Neural progenitor cell (in vitro differentiated cells): ENCODE results near the gene PCDH8. TPM values are rescaled to one million over a fixed set of nuclear protein-coding genes. Genes with fewer than 3 reads are reported as not detected.

ENCODE experiments used
- DNase-seq: peaks from one replicate; pipeline ENCODE4 v3.0.0-alpha.2; 2016; ENCODE audit warnings: low spot score
- H2AFZ ChIP-seq: fragments of 200-600 bp; sonication (generic); replicated peaks from 2 replicates; pipeline ENCODE4 v1.6.1; 2016; ENCODE audit warnings: antibody characterized with exemption
- H3F3A ChIP-seq: fragments of 200-600 bp; sonication (generic); 2 replicates; pipeline ENCODE4 v1.6.1; 2016; ENCODE audit warnings: antibody characterized with exemption, low read depth
- H3K27ac ChIP-seq: fragments of 200-600 bp; sonication (generic); 2 replicates; pipeline ENCODE4 v1.5.1; 2016; ENCODE audit warnings: mild to moderate bottlenecking
- H3K27me3 ChIP-seq: fragments of 200-600 bp; sonication (generic); 2 replicates; pipeline ENCODE4 v1.6.1; 2016; ENCODE audit warnings: mild to moderate bottlenecking, moderate library complexity
- H3K36me3 ChIP-seq: fragments of 200-600 bp; sonication (generic); 2 replicates; pipeline ENCODE4 v1.5.1; 2016
- H3K4me1 ChIP-seq: fragments of 200-600 bp; sonication (generic); 2 replicates; pipeline ENCODE4 v1.6.1; 2016; ENCODE audit warnings: mixed run types
- H3K4me2 ChIP-seq: fragments of 200-600 bp; sonication (generic); 2 replicates; pipeline ENCODE4 v1.6.1; 2016
- H3K4me3 ChIP-seq: fragments of 200-600 bp; sonication (generic); 2 replicates; pipeline ENCODE4 v1.5.1; 2016
- H3K79me2 ChIP-seq: fragments of 200-600 bp; sonication (generic); 2 replicates; pipeline ENCODE4 v1.6.1; 2016; ENCODE audit warnings: low read depth
- H3K9ac ChIP-seq: fragments of 200-600 bp; sonication (generic); 2 replicates; pipeline ENCODE4 v1.6.1; 2016
- H3K9me3 ChIP-seq: fragments of 200-600 bp; sonication (generic); 2 replicates; pipeline ENCODE4 v1.5.1; 2016; ENCODE audit warnings: low read depth
- H4K20me1 ChIP-seq: fragments of 200-600 bp; sonication (generic); 2 replicates; pipeline ENCODE4 v1.6.1; 2016; ENCODE audit warnings: low read depth
- H3K27ac Mint-ChIP-seq: 3 replicates; pipeline ENCODE4 v1.8.0; 2021; ENCODE audit warnings: mixed read lengths
- H3K27me3 Mint-ChIP-seq: 2 replicates; pipeline ENCODE4 v1.8.0; 2022; ENCODE audit warnings: low read depth, mild to moderate bottlenecking, inconsistent platforms, moderate library complexity, mixed read lengths; ENCODE audit not compliant: insufficient read depth
- H3K36me3 Mint-ChIP-seq: 3 replicates; pipeline ENCODE4 v1.8.0; 2021; ENCODE audit warnings: mixed read lengths
- H3K4me1 Mint-ChIP-seq: 3 replicates; pipeline ENCODE4 v1.8.0; 2021; ENCODE audit warnings: mixed read lengths
- H3K4me3 Mint-ChIP-seq: 3 replicates; pipeline ENCODE4 v1.8.0; 2021; ENCODE audit warnings: mild to moderate bottlenecking, moderate library complexity, mixed read lengths
- H3K9me3 Mint-ChIP-seq: 3 replicates; pipeline ENCODE4 v1.8.0; 2020; ENCODE audit warnings: mixed read lengths
- CTCF ChIP-seq: fragments of 200-600 bp; sonication (generic); IDR thresholded peaks from 2 replicates; pipeline ENCODE4 v1.5.1; 2017; ENCODE audit warnings: antibody characterized with exemption, mild to moderate bottlenecking
- EZH2 ChIP-seq: fragments of 200-600 bp; sonication (generic); IDR thresholded peaks from 2 replicates; pipeline ENCODE4 v1.6.1; 2017; ENCODE audit warnings: antibody characterized with exemption, mild to moderate bottlenecking, moderate library complexity
- EZH2phosphoT487 ChIP-seq: fragments of 200-600 bp; sonication (generic); IDR thresholded peaks from 2 replicates; pipeline ENCODE4 v1.6.1; 2017; ENCODE audit warnings: antibody characterized with exemption
- total RNA-seq: library from RNA; depleted of rRNA; stranded (reverse); fragments of >200 nt; gene quantifications from 2 replicates; pipeline ENCODE4 v1.2.3, GENCODE V29; 2015; ENCODE audit warnings: low replicate concordance

The PCDH8 gene
- total RNA-seq, 1 donor from 2014 or later, result 0.52 TPM

- no peak for DNase-seq
- Histone ChIP-seq H3K79me2 (no peaks in the 10 kb centered on the region), H3K4me3 (no peak overlapping the region), H2AFZ (no peak overlapping the region), H3K9ac (no peak overlapping the region), H4K20me1 (peaks cover 14% of the 10 kb centered on the region), H3K4me2 (no peak overlapping the region), H3K4me1 (peaks cover 11% of the 10 kb centered on the region), H3F3A (no peaks in the 10 kb centered on the region), H3K27me3 (peaks cover 70% of the 10 kb centered on the region), H3K36me3 (no peaks in the 10 kb centered on the region), H3K27ac (no peak overlapping the region), H3K9me3 (no peaks in the 10 kb centered on the region)
- Mint-ChIP-seq H3K4me1 (peaks cover 44% of the 10 kb centered on the region), H3K4me3 (no peak overlapping the region), H3K36me3 (peaks cover 6% of the 10 kb centered on the region), H3K27me3 (peaks cover 25% of the 10 kb centered on the region), H3K9me3 (no peaks in the 10 kb centered on the region), H3K27ac (no peak overlapping the region)
- no peak for TF ChIP-seq EZH2phosphoT487
- TF ChIP-seq CTCF, result no peak
- TF ChIP-seq EZH2, result no peak
Measured at GRCh38 chr13:52842441-52842840, 6.0 kb downstream of the PCDH8 start.

DNA sequence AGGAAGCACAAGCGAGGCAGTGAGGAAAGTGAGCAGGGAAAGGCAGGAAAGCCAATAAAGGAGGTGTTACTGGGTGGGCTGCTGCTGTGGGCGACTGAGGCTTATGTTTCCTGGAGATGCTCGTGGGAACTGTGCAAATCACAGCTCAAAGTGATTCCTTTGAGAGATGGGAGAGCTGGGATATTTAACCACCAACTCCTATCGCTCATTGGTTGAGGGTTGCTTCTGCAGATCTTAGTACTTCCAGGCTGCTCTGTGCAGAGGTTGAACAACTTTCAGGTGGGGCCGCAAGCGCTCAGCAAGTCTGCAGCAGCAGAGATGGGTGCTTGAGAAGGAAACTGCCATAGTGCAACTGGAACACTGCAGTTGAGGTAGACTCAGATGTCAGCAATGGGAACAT, 8.4 kb downstream of the PCDH8 start:
- no peaks in the 10 kb centered on the region for H3F3A ChIP-seq

DNA sequence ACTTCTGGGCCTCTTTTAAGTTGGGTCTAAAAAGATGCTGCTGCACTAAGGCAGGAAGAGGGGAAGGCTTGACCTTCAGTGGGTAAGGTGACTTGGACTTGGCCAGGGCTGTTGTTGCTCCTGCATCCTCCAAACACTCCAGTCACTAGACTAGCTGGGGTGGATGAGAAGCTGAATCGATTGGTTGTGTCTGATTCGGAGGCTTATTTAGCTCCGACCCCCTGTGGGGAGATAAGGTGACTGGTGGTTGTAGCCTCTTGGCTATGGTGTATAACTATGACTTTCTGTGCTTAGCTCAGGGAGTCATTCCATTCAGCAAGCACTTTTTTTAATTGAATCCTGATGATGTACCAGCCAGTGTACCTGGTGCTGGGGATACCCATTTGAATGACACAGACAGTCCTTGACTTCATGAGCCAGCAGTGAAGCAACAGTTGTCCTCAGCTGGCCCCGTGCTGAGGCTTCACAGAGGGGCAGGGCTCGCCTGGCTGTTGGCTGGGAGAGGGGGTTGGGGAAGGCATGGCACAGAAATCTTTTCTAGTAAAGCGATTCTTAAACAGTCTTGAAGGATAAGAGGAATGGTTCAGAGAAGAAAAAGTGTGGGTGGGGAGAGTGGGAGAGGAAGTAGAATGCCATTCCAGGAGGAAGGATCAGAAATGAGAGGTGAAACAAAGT, 9.9 kb downstream of the PCDH8 start:
- H2AFZ ChIP-seq, result peak overlapping the region; percentile 63
- peak; percentile 21 for DNase-seq
- peak overlapping the region; percentile 42 for H3K4me2 ChIP-seq
- no peak overlapping the region for H3K9ac ChIP-seq
- Mint-ChIP-seq H3K27me3 (peaks cover 14% of the 10 kb centered on the region), H3K4me3 (no peak overlapping the region), H3K4me1 (peaks cover 39% of the 10 kb centered on the region), H3K27ac (no peak overlapping the region), H3K9me3 (no peaks in the 10 kb centered on the region), H3K36me3 (no peaks in the 10 kb centered on the region)
- peaks cover 23% of the 10 kb centered on the region for H3K4me1 ChIP-seq
- no peaks in the 10 kb centered on the region for H3K9me3 ChIP-seq
- H4K20me1 ChIP-seq, result no peaks in the 10 kb centered on the region
- H3F3A ChIP-seq, result peaks cover 1% of the 10 kb centered on the region
- no peaks in the 10 kb centered on the region for H3K79me2 ChIP-seq
- TF ChIP-seq EZH2phosphoT487 (no peak), CTCF (no peak), EZH2 (no peak)
- no peak overlapping the region for H3K27ac ChIP-seq
- peaks cover 32% of the 10 kb centered on the region for H3K27me3 ChIP-seq
- no peak overlapping the region for H3K4me3 ChIP-seq
- no peaks in the 10 kb centered on the region for H3K36me3 ChIP-seq

More for the DNA sequence above, 8.4 kb downstream of the PCDH8 start:
- peaks cover 6% of the 10 kb centered on the region for H3K36me3 Mint-ChIP-seq
- Histone ChIP-seq H3K4me3 (no peak overlapping the region), H3K9me3 (no peaks in the 10 kb centered on the region), H3K4me2 (no peak overlapping the region), H4K20me1 (peaks cover 3% of the 10 kb centered on the region), H3K36me3 (no peaks in the 10 kb centered on the region), H3K4me1 (peaks cover 11% of the 10 kb centered on the region), H3K27ac (no peak overlapping the region), H3K9ac (no peak overlapping the region), H2AFZ (no peak overlapping the region), H3K27me3 (peaks cover 47% of the 10 kb centered on the region), H3K79me2 (no peaks in the 10 kb centered on the region)
- H3K27ac Mint-ChIP-seq, result no peak overlapping the region
- H3K9me3 Mint-ChIP-seq, result no peaks in the 10 kb centered on the region
- peaks cover 18% of the 10 kb centered on the region for H3K27me3 Mint-ChIP-seq
- TF ChIP-seq EZH2phosphoT487, result no peak
- TF ChIP-seq EZH2, result no peak
- TF ChIP-seq CTCF, result no peak
- peaks cover 41% of the 10 kb centered on the region for H3K4me1 Mint-ChIP-seq
- H3K4me3 Mint-ChIP-seq, result no peak overlapping the region
- no peak for DNase-seq
